ENCODE results near the gene VWA3B. TPM values are rescaled to one million over a fixed set of nuclear protein-coding genes. Genes with fewer than 3 reads are reported as not detected.

VWA3B gene
- total RNA-seq, 6 experiments from 2014 or later: 0.09 to 0.24 (median 0.13) TPM; not detected in 2

DNA sequence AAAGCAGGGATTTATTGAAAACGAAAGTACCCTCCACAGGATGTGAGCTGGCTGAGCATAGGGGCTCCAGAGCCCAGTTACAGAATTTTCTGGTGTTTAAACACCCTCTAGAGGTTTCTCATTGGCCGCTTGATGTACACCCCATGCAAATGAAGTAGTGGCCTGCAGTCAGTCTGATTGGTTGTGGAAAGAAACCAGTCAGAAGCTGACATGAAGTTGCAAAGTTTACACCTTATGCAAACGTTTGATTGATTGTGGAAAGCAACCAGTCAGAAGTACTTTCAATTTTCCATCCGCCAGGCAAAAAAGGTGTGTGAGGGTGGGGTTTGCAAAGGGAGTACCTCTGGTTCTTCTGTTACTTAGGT lies 62.3 kb downstream of the VWA3B start:
- Histone ChIP-seq H3K4me1 (peaks cover 0 to 2% (median 0%) of the 10 kb centered on the region in 4 donors), H3K27me3 (no peaks in the 10 kb centered on the region), H3K36me3 (no peaks in the 10 kb centered on the region), H3K27ac (peak overlapping the region in 1 of 3 donors; percentile 22), H3K9me3 (no peaks in the 10 kb centered on the region), H3K4me3 (no peak overlapping the region)
- intact Hi-C loops (cut with DNase I): no loop called here
- TF ChIP-seq, protein P1, sequence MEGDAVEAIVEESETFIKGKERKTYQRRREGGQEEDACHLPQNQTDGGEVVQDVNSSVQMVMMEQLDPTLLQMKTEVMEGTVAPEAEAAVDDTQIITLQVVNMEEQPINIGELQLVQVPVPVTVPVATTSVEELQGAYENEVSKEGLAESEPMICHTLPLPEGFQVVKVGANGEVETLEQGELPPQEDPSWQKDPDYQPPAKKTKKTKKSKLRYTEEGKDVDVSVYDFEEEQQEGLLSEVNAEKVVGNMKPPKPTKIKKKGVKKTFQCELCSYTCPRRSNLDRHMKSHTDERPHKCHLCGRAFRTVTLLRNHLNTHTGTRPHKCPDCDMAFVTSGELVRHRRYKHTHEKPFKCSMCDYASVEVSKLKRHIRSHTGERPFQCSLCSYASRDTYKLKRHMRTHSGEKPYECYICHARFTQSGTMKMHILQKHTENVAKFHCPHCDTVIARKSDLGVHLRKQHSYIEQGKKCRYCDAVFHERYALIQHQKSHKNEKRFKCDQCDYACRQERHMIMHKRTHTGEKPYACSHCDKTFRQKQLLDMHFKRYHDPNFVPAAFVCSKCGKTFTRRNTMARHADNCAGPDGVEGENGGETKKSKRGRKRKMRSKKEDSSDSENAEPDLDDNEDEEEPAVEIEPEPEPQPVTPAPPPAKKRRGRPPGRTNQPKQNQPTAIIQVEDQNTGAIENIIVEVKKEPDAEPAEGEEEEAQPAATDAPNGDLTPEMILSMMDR (IDR thresholded peaks at IDR 0.05): peak in 1 of 4 donors; percentile 19
- peak; percentile 27 for TF ChIP-seq POLR2A (IDR thresholded peaks at IDR 0.05)
- peak; percentile 69 to 96 (median 94) for ATAC-seq
- DNase-seq: peak in 1 of 3 donors; percentile 58
- 22% methylated on average over 3 of the region's 4 CpGs for WGBS (ENCODE audit: insufficient coverage, low coverage, low lambda C conversion rate, missing lambda C conversion rate)

DNA sequence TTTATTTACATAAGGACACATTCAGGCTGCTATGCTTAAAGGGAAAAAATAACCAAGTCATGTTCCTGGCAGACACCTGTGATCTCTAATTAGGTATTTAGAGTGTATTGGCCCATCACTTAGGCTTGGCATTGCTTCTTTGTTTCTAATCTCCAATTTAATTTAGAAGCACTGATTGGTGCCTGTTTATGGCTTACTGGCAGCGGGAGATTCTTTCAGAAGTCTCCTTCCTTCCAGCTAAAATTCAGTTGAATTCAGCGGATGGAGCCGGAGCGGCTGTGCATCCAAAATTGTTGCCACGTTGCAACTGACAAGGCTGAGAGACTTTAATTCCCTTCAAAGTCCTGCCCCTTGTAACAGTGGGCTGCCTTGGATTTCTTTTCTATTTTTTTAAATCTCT lies 66.5 kb downstream of the VWA3B start:
- intact Hi-C loops (cut with DNase I): no loop called here
- TF ChIP-seq, protein P1 (IDR thresholded peaks at IDR 0.05): no peak
- no peak for TF ChIP-seq POLR2A (IDR thresholded peaks at IDR 0.05)
- ATAC-seq: no peak
- Histone ChIP-seq H3K9me3 (no peaks in the 10 kb centered on the region), H3K27ac (no peak overlapping the region), H3K36me3 (no peaks in the 10 kb centered on the region), H3K4me1 (peaks cover 0 to 2% (median 0%) of the 10 kb centered on the region in 4 donors), H3K27me3 (no peaks in the 10 kb centered on the region), H3K4me3 (no peak overlapping the region)
- DNase-seq: no peak
- 100% methylated on average over 4 of the region's 5 CpGs for WGBS (ENCODE audit: insufficient coverage, low coverage, low lambda C conversion rate, missing lambda C conversion rate)

DNA sequence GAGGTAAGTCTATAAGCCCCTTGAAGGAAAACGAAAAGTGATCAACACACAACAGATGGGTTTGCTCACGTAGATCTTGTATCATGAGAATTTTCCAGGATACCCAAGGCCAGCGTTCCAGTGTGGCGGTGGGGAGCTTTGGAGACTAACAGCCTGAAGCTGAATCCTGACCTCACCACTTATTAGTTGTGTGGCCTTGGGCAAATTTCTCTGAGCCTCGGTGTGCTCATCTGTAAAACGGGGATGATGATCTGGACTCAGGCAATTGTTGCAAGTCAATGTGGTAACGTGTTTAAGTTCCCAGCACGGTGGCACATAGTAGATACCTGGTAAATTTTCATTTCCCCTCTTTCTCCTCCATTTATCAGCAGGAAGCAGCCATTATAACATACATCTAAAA lies 68.3 kb downstream of the VWA3B start:
- no peak for TF ChIP-seq POLR2A (IDR thresholded peaks at IDR 0.05)
- TF ChIP-seq, protein P1 (IDR thresholded peaks at IDR 0.05): no peak
- Histone ChIP-seq H3K27ac (no peak overlapping the region), H3K4me3 (no peak overlapping the region), H3K27me3 (no peaks in the 10 kb centered on the region), H3K4me1 (no peaks in the 10 kb centered on the region), H3K36me3 (no peaks in the 10 kb centered on the region), H3K9me3 (no peaks in the 10 kb centered on the region)
- DNase-seq (no peak), ATAC-seq (no peak)
- whole genome bisulfite sequencing (ENCODE audit: insufficient coverage, low coverage, low lambda C conversion rate, missing lambda C conversion rate): 77% methylated on average over 7 of the region's 8 CpGs
- intact Hi-C loops (cut with DNase I): no loop called here

DNA sequence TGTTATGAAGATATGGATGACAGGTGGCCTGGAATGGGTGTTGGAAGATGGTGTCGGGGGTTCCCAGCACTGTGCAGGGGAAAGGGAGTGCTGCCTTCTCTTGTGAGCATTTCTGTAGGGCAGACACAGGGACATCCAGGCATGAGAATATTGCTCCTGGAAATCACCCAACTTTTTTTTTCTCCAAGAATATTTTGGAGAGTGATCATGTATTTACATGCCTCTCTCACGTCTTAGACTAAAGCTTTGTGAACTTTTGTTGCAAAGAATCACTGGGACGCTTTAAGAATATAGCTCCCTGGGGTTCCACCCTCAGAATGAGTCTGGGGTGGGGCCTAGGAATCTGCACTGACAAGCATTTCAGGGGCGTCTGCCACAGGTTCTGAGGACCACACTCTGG lies 68.7 kb downstream of the VWA3B start:
- Histone ChIP-seq H3K27me3 (no peaks in the 10 kb centered on the region), H3K4me3 (no peak overlapping the region), H3K4me1 (no peaks in the 10 kb centered on the region), H3K27ac (no peak overlapping the region), H3K9me3 (no peaks in the 10 kb centered on the region), H3K36me3 (no peaks in the 10 kb centered on the region)
- DNase-seq (no peak), ATAC-seq (no peak)
- WGBS (ENCODE audit: insufficient coverage, low coverage, low lambda C conversion rate, missing lambda C conversion rate): 71% methylated on average over 3 of the region's 4 CpGs
- no peak for TF ChIP-seq POLR2A (IDR thresholded peaks at IDR 0.05)
- TF ChIP-seq, protein P1 (IDR thresholded peaks at IDR 0.05): no peak
- intact Hi-C loops (cut with DNase I): no loop called here

DNA sequence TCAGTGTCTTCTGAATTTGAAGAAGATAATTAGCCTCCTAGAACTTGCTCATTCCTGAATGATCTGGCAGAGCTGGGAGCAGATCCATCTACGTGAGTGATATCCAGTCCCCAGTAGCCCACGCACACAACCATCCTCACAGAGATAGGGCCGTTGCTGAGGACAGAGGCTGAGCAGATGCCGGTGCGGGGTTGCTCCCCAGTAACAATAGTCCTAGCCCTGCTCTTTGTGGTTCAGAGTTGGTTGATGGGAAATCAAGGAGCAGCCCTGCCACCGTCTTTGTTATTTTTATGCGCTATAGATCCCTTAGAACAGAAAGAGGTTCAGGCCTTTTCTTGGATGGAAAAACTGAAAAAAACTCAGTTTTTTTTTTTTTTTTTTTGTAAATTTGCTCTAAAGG lies 69.3 kb downstream of the VWA3B start:
- H3K27ac ChIP-seq: no peak overlapping the region
- H3K27me3 ChIP-seq: no peaks in the 10 kb centered on the region
- H3K4me3 ChIP-seq: no peak overlapping the region
- WGBS (ENCODE audit: insufficient coverage, low coverage, low lambda C conversion rate, missing lambda C conversion rate): 79% methylated on average over 5 of the region's 7 CpGs
- ATAC-seq (no peak), DNase-seq (no peak)
- no peaks in the 10 kb centered on the region for H3K36me3 ChIP-seq
- no peaks in the 10 kb centered on the region for H3K4me1 ChIP-seq
- H3K9me3 ChIP-seq: no peaks in the 10 kb centered on the region
- intact Hi-C loops (cut with DNase I): no loop called here
- TF ChIP-seq POLR2A (IDR thresholded peaks at IDR 0.05): no peak
- TF ChIP-seq, protein P1 (IDR thresholded peaks at IDR 0.05): no peak
